ENCODE measurements around the gene SNPH. TPM values are rescaled to one million over a fixed set of nuclear protein-coding genes. Genes with fewer than 3 reads are reported as not detected.

The SNPH gene
- total RNA-seq, 4 donors from 2014 or later, result 9.6 to 29.5 (median 17.3) TPM

DNA sequence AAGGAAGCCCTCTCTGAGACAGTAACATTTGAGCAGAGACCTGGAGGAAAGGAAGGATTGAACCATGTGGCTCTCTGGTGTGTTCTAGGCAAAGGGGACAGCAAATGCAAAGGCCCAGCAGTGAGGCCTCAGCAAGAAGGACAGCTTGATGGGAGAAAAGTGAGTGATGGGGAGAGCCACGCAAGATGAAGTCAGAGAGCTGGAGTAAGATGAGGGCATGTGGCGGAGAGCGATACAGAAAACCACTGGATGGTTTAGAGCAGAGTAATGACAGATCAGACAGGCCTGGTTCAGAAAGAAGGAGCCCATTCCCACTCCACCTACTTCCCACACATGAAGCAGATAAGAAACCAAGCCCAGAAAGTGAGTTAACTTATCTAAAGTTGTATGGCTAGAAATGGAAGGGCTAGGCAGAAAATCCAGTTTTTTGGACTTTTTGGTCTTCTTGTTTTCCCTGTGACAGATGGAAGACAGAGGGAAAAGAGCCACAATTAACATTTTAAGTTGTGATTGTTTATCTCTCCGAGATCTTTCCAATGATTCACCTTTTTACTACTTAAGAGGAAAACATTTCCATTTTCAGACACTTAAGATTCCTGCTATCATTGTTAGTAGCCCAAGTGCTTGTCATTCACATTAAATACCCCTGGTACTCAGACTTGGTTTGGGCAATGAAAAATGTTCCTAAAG lies 723 bp upstream of the SNPH start:
- intact Hi-C loops (cut with DNase I), result no loop called here
- 85% methylated on average over 4 of the region's 4 CpGs for WGBS
- no peaks in the 10 kb centered on the region for H3K27me3 ChIP-seq
- DNase-seq (ENCODE audit: extremely low spot score), result peak; percentile 72
- H3K4me1 ChIP-seq, result peaks cover 17 to 37% (median 24%) of the 10 kb centered on the region in 4 donors
- no peaks in the 10 kb centered on the region for H3K9me3 ChIP-seq
- peak overlapping the region; percentile 73 to 82 (median 80) for H3K27ac ChIP-seq (replicated peaks in 1 of 4)
- peak overlapping the region; percentile 63 to 96 (median 95) for H3K4me3 ChIP-seq
- H3K36me3 ChIP-seq, result no peaks in the 10 kb centered on the region
- TF ChIP-seq POLR2AphosphoS5 (IDR thresholded peaks at IDR 0.05), result no peak
- no peak for TF ChIP-seq EP300 (IDR thresholded peaks at IDR 0.05)
- TF ChIP-seq CTCF (IDR thresholded peaks at IDR 0.05), result no peak
- TF ChIP-seq POLR2A (IDR thresholded peaks at IDR 0.05; ENCODE audit: low read depth), result no peak

DNA sequence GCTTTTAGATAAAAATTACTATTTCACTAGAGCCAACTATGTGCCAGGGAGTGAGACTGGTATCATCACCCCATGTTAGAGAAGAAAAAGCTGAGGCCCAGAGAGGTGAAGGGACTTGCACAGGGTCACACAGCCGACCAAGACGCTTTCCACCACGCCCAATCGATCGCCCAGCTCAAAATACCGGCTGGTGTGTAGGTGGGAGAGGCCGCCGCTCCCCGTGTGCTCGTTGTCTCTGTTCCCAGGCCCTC lies 253 bp upstream of the SNPH start:
- peak overlapping the region; percentile 73 to 82 (median 80) for H3K27ac ChIP-seq (replicated peaks in 1 of 4)

DNA sequence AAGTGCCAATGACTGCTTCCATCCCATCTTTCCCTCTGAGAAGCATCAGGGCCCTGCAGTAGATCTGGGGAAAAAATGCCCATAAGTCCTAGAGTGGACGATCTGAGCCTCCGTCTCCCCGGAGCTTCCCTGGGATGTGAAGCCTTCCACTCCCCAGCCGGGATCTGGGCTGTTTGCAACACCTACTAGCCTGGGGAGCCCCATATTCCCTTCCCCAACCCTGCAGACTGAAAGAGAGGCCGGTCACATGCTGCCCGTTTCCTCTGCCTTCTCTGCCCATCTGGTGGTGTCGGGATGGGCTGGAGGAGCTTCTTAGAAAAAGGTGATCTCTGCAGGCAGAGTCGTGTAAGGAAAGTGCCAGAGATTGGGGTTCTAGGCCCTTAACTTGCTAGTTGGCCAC lies 1.1 kb downstream of the SNPH start:
- Histone ChIP-seq H3K36me3 (peaks cover 0 to 7% (median 0%) of the 10 kb centered on the region in 4 donors), H3K27me3 (no peaks in the 10 kb centered on the region), H3K9me3 (no peaks in the 10 kb centered on the region), H3K4me1 (peaks cover 17 to 37% (median 24%) of the 10 kb centered on the region in 4 donors), H3K27ac (replicated peaks in 1 of 4) (peak overlapping the region; percentile 73 to 82 (median 80)), H3K4me3 (peak overlapping the region; percentile 63 to 96 (median 95))
- no peak for TF ChIP-seq CTCF (IDR thresholded peaks at IDR 0.05)
- TF ChIP-seq EP300 (IDR thresholded peaks at IDR 0.05), result no peak
- no peak for TF ChIP-seq POLR2A (IDR thresholded peaks at IDR 0.05; ENCODE audit: low read depth)
- TF ChIP-seq POLR2AphosphoS5 (IDR thresholded peaks at IDR 0.05), result no peak
- DNase-seq (ENCODE audit: extremely low spot score), result no peak
- WGBS, result 60% methylated on average over 8 of the region's 8 CpGs
- intact Hi-C loops (cut with DNase I), result no loop called here

More for the DNA sequence above, 253 bp upstream of the SNPH start:
- DNase-seq (ENCODE audit: extremely low spot score), result no peak
- 4% methylated on average over 10 of the region's 10 CpGs for WGBS
- H3K36me3 ChIP-seq, result peaks cover 0 to 3% (median 0%) of the 10 kb centered on the region in 4 donors
- intact Hi-C loops (cut with DNase I), result no loop called here
- no peaks in the 10 kb centered on the region for H3K9me3 ChIP-seq
- TF ChIP-seq CTCF (IDR thresholded peaks at IDR 0.05) (no peak), POLR2AphosphoS5 (IDR thresholded peaks at IDR 0.05) (no peak), POLR2A (IDR thresholded peaks at IDR 0.05; ENCODE audit: low read depth) (no peak), EP300 (IDR thresholded peaks at IDR 0.05) (no peak)
- no peaks in the 10 kb centered on the region for H3K27me3 ChIP-seq
- peak overlapping the region; percentile 63 to 96 (median 95) for H3K4me3 ChIP-seq
- H3K4me1 ChIP-seq, result peaks cover 17 to 37% (median 24%) of the 10 kb centered on the region in 4 donors

DNA sequence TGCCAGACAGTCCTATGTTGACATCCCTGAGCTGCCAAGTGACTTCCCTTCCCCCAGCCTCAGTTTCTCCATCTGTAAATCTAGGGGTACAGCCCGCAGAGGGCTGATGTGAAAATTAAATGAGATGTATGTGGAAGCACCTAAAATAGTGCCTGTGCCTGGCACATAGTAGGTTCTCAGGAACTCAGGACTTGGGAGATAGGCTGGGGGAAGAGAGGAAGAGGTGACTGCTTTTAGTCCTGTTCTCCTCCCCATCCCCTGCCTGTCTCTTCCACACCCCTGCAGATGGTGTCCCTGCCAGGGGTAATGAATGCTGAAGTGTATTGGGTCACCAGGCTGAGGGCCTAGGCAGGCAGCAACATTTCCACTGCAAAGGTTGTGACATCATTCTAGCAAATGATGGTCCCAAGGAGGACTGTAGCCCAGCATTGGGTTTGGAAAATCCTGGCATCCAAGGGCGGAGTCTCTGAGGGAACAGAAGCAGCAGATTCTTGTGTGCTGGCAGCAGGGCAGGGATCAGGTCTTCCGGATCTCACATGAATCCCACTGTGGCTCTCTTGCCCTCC lies 1.8 kb downstream of the SNPH start:
- no peaks in the 10 kb centered on the region for H3K9me3 ChIP-seq
- H3K27ac ChIP-seq (replicated peaks in 1 of 4), result no peak overlapping the region
- DNase-seq (ENCODE audit: extremely low spot score), result peak; percentile 77

More for the DNA sequence above, 1.8 kb downstream of the SNPH start:
- Histone ChIP-seq H3K4me3 (no peak overlapping the region), H3K36me3 (peaks cover 0 to 7% (median 0%) of the 10 kb centered on the region in 4 donors), H3K27me3 (no peaks in the 10 kb centered on the region), H3K4me1 (peaks cover 17 to 37% (median 26%) of the 10 kb centered on the region in 4 donors)
- intact Hi-C loops (cut with DNase I), result no loop called here
- TF ChIP-seq POLR2AphosphoS5 (IDR thresholded peaks at IDR 0.05) (no peak), EP300 (IDR thresholded peaks at IDR 0.05) (no peak), CTCF (IDR thresholded peaks at IDR 0.05) (no peak), POLR2A (IDR thresholded peaks at IDR 0.05; ENCODE audit: low read depth) (no peak)
- 96% methylated on average over 3 of the region's 3 CpGs for WGBS

All from esophagus muscularis mucosa (tissue), 4 donors.